Neural crest cell (in vitro differentiated cells): ENCODE measurements around the gene PGD. TPM values are rescaled to one million over a fixed set of nuclear protein-coding genes. Genes with fewer than 3 reads are reported as not detected.
"Not testable (repeated sequence)": the region's sequence is repeated elsewhere in the genome, so short reads cannot be mapped to it uniquely, and the experiment has no call there.

Source experiments
- DNase-seq: peaks from one replicate; pipeline ENCODE4 v3.0.0; 2021; ENCODE audit warnings: low read depth, mixed read lengths, low spot score
- H3K27ac Mint-ChIP-seq: one replicate; pipeline ENCODE4 v1.8.0; 2021; ENCODE audit warnings: mild to moderate bottlenecking, mixed read lengths; ENCODE audit not compliant: unreplicated experiment
- H3K27me3 Mint-ChIP-seq: 2 replicates; pipeline ENCODE4 v1.8.0; 2021; ENCODE audit warnings: low read depth, mild to moderate bottlenecking, mixed read lengths
- H3K36me3 Mint-ChIP-seq: 2 replicates; pipeline ENCODE4 v1.8.0; 2021; ENCODE audit warnings: low read depth, mild to moderate bottlenecking, mixed read lengths
- H3K4me1 Mint-ChIP-seq: 2 replicates; pipeline ENCODE4 v1.8.0; 2021; ENCODE audit warnings: mixed read lengths
- H3K4me3 Mint-ChIP-seq: one replicate; pipeline ENCODE4 v1.8.0; 2021; ENCODE audit warnings: mild to moderate bottlenecking, mixed read lengths
- H3K9me3 Mint-ChIP-seq: 2 replicates; pipeline ENCODE4 v1.8.0; 2021; ENCODE audit warnings: mixed read lengths
- CTCF ChIP-seq: fragments of 200-600 bp; sonication (generic); conservative IDR thresholded peaks from 2 replicates; pipeline ENCODE4 v1.5.0; 2021; ENCODE audit warnings: antibody characterized with exemption, mild to moderate bottlenecking
- total RNA-seq: library from RNA; stranded (reverse); gene quantifications from 2 replicates; pipeline ENCODE4 v1.2.1, GENCODE V29; 2021

PGD gene
- total RNA-seq, 1 donor from 2014 or later, result 496 TPM

- Mint-ChIP-seq H3K4me1 (peaks cover 12% of the 10 kb centered on the region), H3K27me3 (no peaks in the 10 kb centered on the region), H3K27ac (no peak overlapping the region), H3K4me3 (peak overlapping the region; percentile 59), H3K9me3 (no peaks in the 10 kb centered on the region), H3K36me3 (peaks cover 4% of the 10 kb centered on the region)
- DNase-seq, result no peak
- TF ChIP-seq CTCF, result no peak
These were observed 57.2 kb downstream of the PGD start for GRCh38 chr1:10456048-10456447.

GRCh38 chr1:10456661-10457060 lies 57.8 kb downstream of the PGD start:
- H3K4me1 Mint-ChIP-seq, result peaks cover 6% of the 10 kb centered on the region
- no peak for DNase-seq
- no peaks in the 10 kb centered on the region for H3K27me3 Mint-ChIP-seq
- H3K4me3 Mint-ChIP-seq, result no peak overlapping the region
- no peaks in the 10 kb centered on the region for H3K9me3 Mint-ChIP-seq
- peaks cover 10% of the 10 kb centered on the region for H3K36me3 Mint-ChIP-seq
- H3K27ac Mint-ChIP-seq, result no peak overlapping the region
- no peak for TF ChIP-seq CTCF

- DNase-seq, H3K4me3 Mint-ChIP-seq, H3K36me3 Mint-ChIP-seq, H3K9me3 Mint-ChIP-seq, H3K4me1 Mint-ChIP-seq, H3K27me3 Mint-ChIP-seq, H3K27ac Mint-ChIP-seq: not testable (repeated sequence)
These were observed 58.6 kb downstream of the PGD start for GRCh38 chr1:10457462-10457861.

- Mint-ChIP-seq H3K9me3 (no peaks in the 10 kb centered on the region), H3K36me3 (peaks cover 10% of the 10 kb centered on the region), H3K4me3 (no peak overlapping the region), H3K27ac (no peak overlapping the region), H3K4me1 (peaks cover 4% of the 10 kb centered on the region), H3K27me3 (no peaks in the 10 kb centered on the region)
- no peak for DNase-seq
- TF ChIP-seq CTCF, result no peak
These were observed 59.0 kb downstream of the PGD start for GRCh38 chr1:10457875-10458274.

- peaks cover 10% of the 10 kb centered on the region for H3K36me3 Mint-ChIP-seq
- DNase-seq, result no peak
- no peaks in the 10 kb centered on the region for H3K27me3 Mint-ChIP-seq
- no peak overlapping the region for H3K27ac Mint-ChIP-seq
- H3K4me1 Mint-ChIP-seq, result peaks cover 4% of the 10 kb centered on the region
- no peak overlapping the region for H3K4me3 Mint-ChIP-seq
- H3K9me3 Mint-ChIP-seq, result no peaks in the 10 kb centered on the region
- no peak for TF ChIP-seq CTCF
These were observed 60.3 kb downstream of the PGD start for GRCh38 chr1:10459184-10459583.

- H3K4me3 Mint-ChIP-seq, result no peak overlapping the region
- no peak for DNase-seq
- TF ChIP-seq CTCF, result no peak
- H3K9me3 Mint-ChIP-seq, result no peaks in the 10 kb centered on the region
- no peak overlapping the region for H3K27ac Mint-ChIP-seq
- H3K27me3 Mint-ChIP-seq, result no peaks in the 10 kb centered on the region
- peaks cover 6% of the 10 kb centered on the region for H3K36me3 Mint-ChIP-seq
- H3K4me1 Mint-ChIP-seq, result peaks cover 13% of the 10 kb centered on the region
These were observed 68.2 kb downstream of the PGD start for GRCh38 chr1:10467078-10467477.
